Measurements from ENCODE around the gene LAMB4. TPM values are rescaled to one million over a fixed set of nuclear protein-coding genes. Genes with fewer than 3 reads are reported as not detected.

Gene LAMB4
- total and polyA plus RNA-seq, 12 donors, result 0.15 to 0.69 (median 0.25) TPM; not detected in 3

GRCh38 chr7:108147031-108147563 lies 16.9 kb upstream of the LAMB4 start:
- 79 to 82% methylated on average over 6 of the region's 6 CpGs for whole genome bisulfite sequencing, 2 donors
- Histone ChIP-seq H3K36me3 (no peaks in the 10 kb centered on the region), H3K27me3 (peaks cover 0 to 10% (median 0%) of the 10 kb centered on the region in 7 donors), H3K4me3 (no peak overlapping the region), H3K4me1 (peaks cover 0 to 12% (median 0%) of the 10 kb centered on the region in 9 donors), H3K27ac (no peak overlapping the region), H3K9me3 (no peaks in the 10 kb centered on the region)
- no peak for TF ChIP-seq CTCF (IDR thresholded peaks at IDR 0.05)
- intact Hi-C loops (cut with DNase I), result loop anchor here (2.0 to 10.0 kb wide), 17 partner anchors 35 to 405 kb away; partner anchors contain the start of genes CBLL1 (in 7 of the 10), LAMB1 (in 3 of the 10) and DLD (in 1 of the 10)
- ATAC-seq (peak in 1 of 8 donors; percentile 15), DNase-seq (no peak)

- peak overlapping the region in 5 of 10 donors; percentile 16 to 44 (median 31) for H3K4me3 ChIP-seq
- no peaks in the 10 kb centered on the region for H3K36me3 ChIP-seq
- peak; percentile 88 to 97 (median 92) for TF ChIP-seq CTCF (IDR thresholded peaks at IDR 0.05)
- H3K27ac ChIP-seq, result peak overlapping the region in 1 of 10 donors; percentile 49
- peaks cover 0 to 10% (median 0%) of the 10 kb centered on the region in 7 donors for H3K27me3 ChIP-seq
- H3K4me1 ChIP-seq, result peaks cover 0 to 12% (median 0%) of the 10 kb centered on the region in 9 donors
- WGBS, 2 donors, result 15% methylated on average over 12 of the region's 12 CpGs
- DNase-seq (peak in 1 of 2 donors; percentile 75), ATAC-seq (peak; percentile 85 to 92 (median 87))
- intact Hi-C loops (cut with DNase I), result loop anchor here (2.0 to 10.0 kb wide), 17 partner anchors 34 to 404 kb away; partner anchors contain the start of genes CBLL1 (in 7 of the 10), LAMB1 (in 3 of the 10) and DLD (in 1 of the 10)
- H3K9me3 ChIP-seq, result no peaks in the 10 kb centered on the region
Measured at GRCh38 chr7:108146070-108146842, 16.1 kb upstream of the LAMB4 start.

GRCh38 chr7:108145401-108145800 lies 15.2 kb upstream of the LAMB4 start:
- Histone ChIP-seq H3K27ac (no peak overlapping the region), H3K4me3 (no peak overlapping the region), H3K4me1 (peaks cover 0 to 12% (median 0%) of the 10 kb centered on the region in 9 donors), H3K9me3 (no peaks in the 10 kb centered on the region), H3K36me3 (no peaks in the 10 kb centered on the region), H3K27me3 (peaks cover 0 to 4% (median 0%) of the 10 kb centered on the region in 7 donors)
- intact Hi-C loops (cut with DNase I), result loop anchor here (5.0 to 10.0 kb wide), 16 partner anchors 33 to 403 kb away; partner anchors contain the start of genes CBLL1 (in 7 of the 10), LAMB1 (in 3 of the 10) and DLD (in 1 of the 10)
- TF ChIP-seq CTCF (IDR thresholded peaks at IDR 0.05), result no peak
- 91% methylated on average over 8 of the region's 8 CpGs for WGBS, 2 donors
- no peak for ATAC-seq
- no peak for DNase-seq

GRCh38 chr7:108144931-108145330 lies 14.8 kb upstream of the LAMB4 start:
- peaks cover 0 to 12% (median 0%) of the 10 kb centered on the region in 9 donors for H3K4me1 ChIP-seq
- no peak overlapping the region for H3K27ac ChIP-seq
- peaks cover 0 to 4% (median 0%) of the 10 kb centered on the region in 7 donors for H3K27me3 ChIP-seq
- TF ChIP-seq CTCF (IDR thresholded peaks at IDR 0.05), result no peak
- DNase-seq (no peak), ATAC-seq (no peak)
- 53 to 64% methylated on average over 3 of the region's 3 CpGs for WGBS, 2 donors
- H3K36me3 ChIP-seq, result no peaks in the 10 kb centered on the region
- no peaks in the 10 kb centered on the region for H3K9me3 ChIP-seq
- intact Hi-C loops (cut with DNase I), result loop anchor here (5.0 to 10.0 kb wide), 16 partner anchors 33 to 403 kb away; partner anchors contain the start of genes CBLL1 (in 7 of the 10), LAMB1 (in 3 of the 10) and DLD (in 1 of the 10)
- no peak overlapping the region for H3K4me3 ChIP-seq
